ENCODE data around the gene MCRIP1.
A peak's percentile ranks its signal among the peaks of the same experiment; 100 is the strongest.

The MCRIP1 gene

GRCh38 chr17:81860756-81861568, 27.9 kb upstream of the MCRIP1 start:
- DNase-seq: peak; percentile 97 to 100

GRCh38 chr17:81859906-81860755, 27.0 kb upstream of the MCRIP1 start, which contains the start of gene P4HB:
TSS of gene P4HB (minus strand) at chr17:81860535. CDS start at chr17:81860471, 64 bp downstream.
- no peak for DNase-seq

GRCh38 chr17:81858967-81859905, 26.1 kb upstream of the MCRIP1 start:
- DNase-seq: no peak

GRCh38 chr17:81858170-81858966, 25.3 kb upstream of the MCRIP1 start:
- no peak for DNase-seq

- DNase-seq: no peak
Measured at GRCh38 chr17:81854974-81855774, 22.1 kb upstream of the MCRIP1 start.

GRCh38 chr17:81852237-81852636, 19.1 kb upstream of the MCRIP1 start:
- no peak for DNase-seq

GRCh38 chr17:81851423-81851822, 18.3 kb upstream of the MCRIP1 start:
- no peak for DNase-seq

GRCh38 chr17:81849457-81849856, 16.4 kb upstream of the MCRIP1 start:
- DNase-seq: no peak

- no peak for DNase-seq
Measured at GRCh38 chr17:81846743-81847689, 13.9 kb upstream of the MCRIP1 start.

GRCh38 chr17:81845881-81846742, 13.0 kb upstream of the MCRIP1 start:
- no peak for DNase-seq

- DNase-seq: no peak
Measured at GRCh38 chr17:81845361-81845760, 12.3 kb upstream of the MCRIP1 start.

- no peak for DNase-seq
Measured at GRCh38 chr17:81844887-81845286, 11.8 kb upstream of the MCRIP1 start.

GRCh38 chr17:81844327-81844851, 11.3 kb upstream of the MCRIP1 start:
- no peak for DNase-seq

GRCh38 chr17:81843713-81844326, 10.7 kb upstream of the MCRIP1 start:
- no peak for DNase-seq

- DNase-seq: no peak
Measured at GRCh38 chr17:81842725-81843504, 9.8 kb upstream of the MCRIP1 start.

GRCh38 chr17:81842378-81842724, 9.3 kb upstream of the MCRIP1 start:
- DNase-seq: no peak

- no peak for DNase-seq
Measured at GRCh38 chr17:81841866-81842265, 8.8 kb upstream of the MCRIP1 start.

All from NCI-H187 (cell line).